Vagina (tissue), 2 donors: ENCODE measurements around the gene SULT1B1. TPM values are rescaled to one million over a fixed set of nuclear protein-coding genes. Genes with fewer than 3 reads are reported as not detected.

ENCODE experiments used
- DNase-seq, 2 donors: peaks; one replicate each; pipeline ENCODE4 v3.0.0-alpha.2; 2017; ENCODE audit errors: extremely low spot score in 2 of 2
- H3K27ac ChIP-seq: fragments of 200-600 bp; sonication (generic); one replicate; pipeline ENCODE4 v1.5.1; 2019
- H3K27me3 ChIP-seq: fragments of 200-600 bp; sonication (generic); one replicate; pipeline ENCODE4 v1.5.1; 2019
- H3K36me3 ChIP-seq, 2 donors: fragments of 200-600 bp; sonication (generic); one replicate each; pipeline ENCODE4 v1.5.1; 2017 to 2019
- H3K4me1 ChIP-seq: fragments of 200-600 bp; sonication (generic); one replicate; pipeline ENCODE4 v1.5.1; 2019
- H3K4me3 ChIP-seq, 2 donors: fragments of 200-600 bp; sonication (generic); 1 replicate in 1 of 2; 2 replicates in 1 of 2; pipeline ENCODE4 v1.5.1; 2016 to 2019
- H3K9me3 ChIP-seq: fragments of 200-600 bp; sonication (generic); one replicate; pipeline ENCODE4 v1.5.1; 2019
- POLR2A ChIP-seq, 2 donors: fragments of 450-650 bp; IDR thresholded peaks; one replicate each; pipeline ENCODE4 v1.6.1; 2017; ENCODE audit warnings: antibody characterized with exemption in 2 of 2, mild to moderate bottlenecking in 2 of 2, moderate library complexity in 2 of 2
- POLR2AphosphoS5 ChIP-seq, 2 donors: sonication (generic); formaldehyde crosslinking; IDR thresholded peaks; one replicate each; pipeline ENCODE4 v1.9.0; 2017; ENCODE audit warnings: antibody characterized with exemption in 2 of 2, mild to moderate bottlenecking in 2 of 2, low read depth in 1 of 2; ENCODE audit not compliant: insufficient read depth in 1 of 2
- intact Hi-C: fragments of 100-400 bp; cut with DNase I; formaldehyde crosslinking; loops from one replicate; pipeline ENCODE4 v1.15.1; 2023
- total RNA-seq: library from RNA; depleted of rRNA; stranded (reverse); fragments of >200 nt; gene quantifications from one replicate; pipeline ENCODE4 v1.2.3, GENCODE V29; 2016
- TF ChIP-seq, protein P1 (sequence below), 3 experiments: fragments of 450-650 bp in 2 of 3; fragments of 200-600 bp in 1 of 3; sonication (generic) in 1 of 3; IDR thresholded peaks; one replicate each; pipeline ENCODE4 v1.5.1; 2017 to 2019; ENCODE audit warnings: antibody characterized with exemption in 3 of 3, mild to moderate bottlenecking in 2 of 3, moderate library complexity in 2 of 3

The SULT1B1 gene
- 1.7 TPM for total RNA-seq

DNA sequence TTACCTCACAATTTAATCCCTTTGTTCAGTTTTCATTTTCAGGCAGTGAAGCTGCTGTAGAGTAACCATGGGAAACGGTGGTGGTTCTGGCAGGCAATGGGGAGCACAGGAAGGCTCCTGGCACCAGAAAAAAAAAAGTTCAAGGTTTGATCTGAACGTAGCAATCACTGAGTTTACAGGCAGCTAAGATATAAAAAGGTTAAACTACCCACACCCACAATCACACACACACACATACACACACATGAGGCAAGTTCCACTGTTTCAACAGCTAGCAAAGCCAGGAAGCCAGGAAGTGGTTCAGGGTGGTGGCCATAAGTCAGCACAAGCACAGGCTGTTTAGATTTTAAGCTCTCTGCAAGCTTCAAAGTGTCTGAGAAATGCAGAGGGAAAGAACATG, at the start of gene SULT1B1:
Gene SULT1B1, minus strand, starts transcription at position 166 of the 400 bp plus-strand sequence. CDS start 5,403 bp downstream, outside the sequence.
- Histone ChIP-seq H3K27me3 (no peaks in the 10 kb centered on the region), H3K9me3 (no peaks in the 10 kb centered on the region), H3K27ac (peak within 1 kb of the TSS; percentile 27), H3K4me3 (peak within 1 kb of the TSS in 1 of 2 donors; percentile 4), H3K36me3 (no peaks in the 10 kb centered on the region), H3K4me1 (peaks cover 14% of the 10 kb centered on the region)
- TF ChIP-seq, protein P1, sequence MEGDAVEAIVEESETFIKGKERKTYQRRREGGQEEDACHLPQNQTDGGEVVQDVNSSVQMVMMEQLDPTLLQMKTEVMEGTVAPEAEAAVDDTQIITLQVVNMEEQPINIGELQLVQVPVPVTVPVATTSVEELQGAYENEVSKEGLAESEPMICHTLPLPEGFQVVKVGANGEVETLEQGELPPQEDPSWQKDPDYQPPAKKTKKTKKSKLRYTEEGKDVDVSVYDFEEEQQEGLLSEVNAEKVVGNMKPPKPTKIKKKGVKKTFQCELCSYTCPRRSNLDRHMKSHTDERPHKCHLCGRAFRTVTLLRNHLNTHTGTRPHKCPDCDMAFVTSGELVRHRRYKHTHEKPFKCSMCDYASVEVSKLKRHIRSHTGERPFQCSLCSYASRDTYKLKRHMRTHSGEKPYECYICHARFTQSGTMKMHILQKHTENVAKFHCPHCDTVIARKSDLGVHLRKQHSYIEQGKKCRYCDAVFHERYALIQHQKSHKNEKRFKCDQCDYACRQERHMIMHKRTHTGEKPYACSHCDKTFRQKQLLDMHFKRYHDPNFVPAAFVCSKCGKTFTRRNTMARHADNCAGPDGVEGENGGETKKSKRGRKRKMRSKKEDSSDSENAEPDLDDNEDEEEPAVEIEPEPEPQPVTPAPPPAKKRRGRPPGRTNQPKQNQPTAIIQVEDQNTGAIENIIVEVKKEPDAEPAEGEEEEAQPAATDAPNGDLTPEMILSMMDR (IDR thresholded peaks at IDR 0.05), result no peak
- TF ChIP-seq POLR2AphosphoS5 (IDR thresholded peaks at IDR 0.05; ENCODE audit: insufficient read depth in 1 of 2, low read depth in 1 of 2) (no peak), POLR2A (IDR thresholded peaks at IDR 0.05) (no peak)
- intact Hi-C loops, result no loop called here
- DNase-seq, result no peak

DNA sequence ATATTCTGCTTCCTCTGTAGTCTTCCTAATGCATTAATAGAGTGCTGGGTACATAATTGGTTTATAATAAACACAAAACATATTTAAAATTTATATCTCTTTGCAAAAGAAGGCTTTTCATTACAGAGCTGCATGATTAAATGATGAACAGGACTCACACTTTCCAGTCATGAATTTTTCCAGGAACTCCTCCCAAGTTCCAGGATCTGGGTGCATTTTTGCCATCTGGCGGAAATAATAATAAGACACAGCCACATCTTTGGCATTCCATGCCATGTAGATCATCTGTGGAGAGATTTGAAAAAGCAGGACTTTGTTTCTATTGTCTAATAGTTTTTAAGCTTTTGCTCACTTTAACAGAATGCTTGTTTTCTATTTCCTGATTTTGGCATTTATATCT, 40.2 kb upstream of the SULT1B1 start:
- Histone ChIP-seq H3K9me3 (no peaks in the 10 kb centered on the region), H3K36me3 (no peaks in the 10 kb centered on the region), H3K27me3 (no peaks in the 10 kb centered on the region), H3K4me1 (no peaks in the 10 kb centered on the region), H3K27ac (no peak overlapping the region), H3K4me3 (no peak overlapping the region)
- TF ChIP-seq, protein P1 (IDR thresholded peaks at IDR 0.05), result no peak
- TF ChIP-seq POLR2AphosphoS5 (IDR thresholded peaks at IDR 0.05; ENCODE audit: insufficient read depth in 1 of 2, low read depth in 1 of 2) (no peak), POLR2A (IDR thresholded peaks at IDR 0.05) (no peak)
- intact Hi-C loops, result no loop called here
- no peak for DNase-seq

DNA sequence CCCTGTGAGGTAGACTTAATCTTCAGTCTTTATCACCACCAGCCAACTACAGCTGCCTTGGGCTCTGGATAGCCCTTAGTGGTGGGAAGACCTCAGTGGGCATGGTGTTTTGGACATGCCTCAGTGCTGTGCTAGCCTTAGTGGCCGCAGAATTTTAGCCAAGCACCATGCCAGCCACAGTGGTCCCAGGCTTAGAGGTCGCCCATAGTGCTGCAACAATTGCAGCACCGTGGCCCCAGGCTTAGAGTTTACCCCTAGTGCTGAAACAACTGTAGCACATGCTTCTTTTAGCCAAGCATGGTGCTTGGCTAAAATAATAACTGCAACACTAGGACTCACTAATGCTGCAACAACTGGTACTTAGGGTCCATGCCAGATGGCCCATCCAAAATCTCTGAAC, 38.9 kb upstream of the SULT1B1 start:
- TF ChIP-seq POLR2A (IDR thresholded peaks at IDR 0.05), result no peak
- no peak for TF ChIP-seq POLR2AphosphoS5 (IDR thresholded peaks at IDR 0.05; ENCODE audit: insufficient read depth in 1 of 2, low read depth in 1 of 2)
- TF ChIP-seq, protein P1 (IDR thresholded peaks at IDR 0.05), result no peak
- Histone ChIP-seq H3K27ac (no peak overlapping the region), H3K36me3 (no peaks in the 10 kb centered on the region), H3K4me1 (no peaks in the 10 kb centered on the region), H3K4me3 (no peak overlapping the region), H3K27me3 (no peaks in the 10 kb centered on the region), H3K9me3 (no peaks in the 10 kb centered on the region)
- DNase-seq, result no peak
- intact Hi-C loops, result no loop called here

DNA sequence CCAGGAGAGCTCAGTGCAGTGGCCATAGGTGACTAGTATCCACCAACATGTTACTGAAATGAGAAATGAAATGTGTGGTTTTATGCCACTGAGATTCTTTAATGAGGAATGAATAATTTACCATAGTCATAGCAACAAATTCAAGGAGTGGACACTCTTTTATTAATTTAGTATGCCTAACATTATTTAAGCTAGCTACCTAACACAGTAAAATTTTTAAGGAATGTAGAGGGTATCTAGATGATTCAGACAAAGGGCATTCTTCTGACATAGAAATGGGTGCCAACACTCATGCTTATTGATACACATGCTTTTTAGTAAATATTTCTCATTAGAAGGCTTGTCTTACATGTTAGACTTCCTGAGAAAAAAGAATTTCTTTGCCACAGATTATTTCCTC, 33.3 kb upstream of the SULT1B1 start:
- H3K27ac ChIP-seq, result no peak overlapping the region
- H3K4me3 ChIP-seq, result no peak overlapping the region
- no peak for DNase-seq
- no peak for TF ChIP-seq POLR2A (IDR thresholded peaks at IDR 0.05)
- TF ChIP-seq, protein P1 (IDR thresholded peaks at IDR 0.05), result no peak
- no peak for TF ChIP-seq POLR2AphosphoS5 (IDR thresholded peaks at IDR 0.05; ENCODE audit: insufficient read depth in 1 of 2, low read depth in 1 of 2)
- intact Hi-C loops, result no loop called here
- no peaks in the 10 kb centered on the region for H3K36me3 ChIP-seq
- no peaks in the 10 kb centered on the region for H3K9me3 ChIP-seq
- no peaks in the 10 kb centered on the region for H3K4me1 ChIP-seq
- no peaks in the 10 kb centered on the region for H3K27me3 ChIP-seq

DNA sequence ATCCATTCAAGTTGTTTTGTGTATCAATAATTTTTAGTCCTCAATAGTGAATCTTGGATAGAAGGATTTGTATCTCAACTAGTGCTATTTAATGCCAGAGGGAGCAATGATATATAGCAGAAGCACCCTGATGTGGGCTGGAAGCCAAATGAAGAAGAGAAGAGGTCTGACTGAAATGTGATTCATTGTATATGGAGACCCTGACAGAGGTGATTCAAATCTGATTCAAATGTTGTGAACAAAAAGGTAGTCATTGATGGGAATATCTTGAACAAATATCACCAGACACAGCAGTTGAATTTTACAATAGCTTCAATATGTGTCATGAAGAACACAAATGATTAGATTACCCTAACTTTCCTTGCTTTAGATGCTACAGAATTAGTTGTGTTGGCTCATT, 27.5 kb upstream of the SULT1B1 start:
- H3K4me1 ChIP-seq, result no peaks in the 10 kb centered on the region
- no peaks in the 10 kb centered on the region for H3K27me3 ChIP-seq
- intact Hi-C loops, result no loop called here
- no peak for DNase-seq
- H3K27ac ChIP-seq, result no peak overlapping the region
- TF ChIP-seq POLR2A (IDR thresholded peaks at IDR 0.05) (no peak), POLR2AphosphoS5 (IDR thresholded peaks at IDR 0.05; ENCODE audit: insufficient read depth in 1 of 2, low read depth in 1 of 2) (no peak)
- TF ChIP-seq, protein P1 (IDR thresholded peaks at IDR 0.05), result no peak
- H3K9me3 ChIP-seq, result no peaks in the 10 kb centered on the region
- no peak overlapping the region for H3K4me3 ChIP-seq
- H3K36me3 ChIP-seq, result no peaks in the 10 kb centered on the region
